ENCODE data around the gene CRIM1.
"Not testable (repeated sequence)": the region's sequence is repeated elsewhere in the genome, so short reads cannot be mapped to it uniquely, and the experiment has no call there.

Gene CRIM1

DNA sequence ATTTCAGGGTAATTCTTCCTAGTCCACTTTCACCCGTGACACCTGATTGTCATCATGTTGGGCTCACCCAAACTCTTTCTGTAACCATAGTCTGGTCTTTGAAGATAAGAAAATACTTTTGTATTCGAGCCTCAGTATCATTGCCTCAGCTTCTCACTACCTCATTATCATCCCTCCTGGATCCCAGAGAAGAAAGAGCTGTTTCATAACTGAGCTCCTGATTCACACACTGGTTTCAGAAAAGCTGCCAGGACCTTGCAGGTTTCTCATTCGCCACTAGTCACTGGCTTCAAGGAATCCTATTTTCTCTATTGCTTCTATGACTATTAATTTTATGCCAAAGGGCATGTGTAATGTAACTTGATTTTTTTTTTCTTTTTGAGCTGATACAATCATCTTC is 2.9 kb upstream of the CRIM1 start:
- peak; percentile 55 for DNase-seq (ENCODE audit: low spot score)

DNA sequence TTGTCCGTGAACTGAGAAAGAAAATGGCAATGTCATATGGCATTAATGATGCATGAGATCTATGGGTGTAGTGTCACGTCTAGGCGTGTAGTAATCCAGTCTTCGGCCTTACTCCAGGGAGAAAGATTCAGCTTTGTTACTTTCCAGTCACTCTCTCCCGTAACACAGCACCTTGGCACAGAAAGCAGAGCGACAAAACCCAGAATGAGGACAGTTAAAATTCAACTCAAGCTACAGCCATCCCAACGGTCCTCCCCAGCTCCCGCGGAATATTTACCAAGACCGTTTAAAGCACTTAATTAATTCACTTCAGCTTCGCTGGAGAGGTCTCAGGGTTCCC is 797 bp upstream of the CRIM1 start:
- peak; percentile 58 for DNase-seq (ENCODE audit: low spot score)

DNA sequence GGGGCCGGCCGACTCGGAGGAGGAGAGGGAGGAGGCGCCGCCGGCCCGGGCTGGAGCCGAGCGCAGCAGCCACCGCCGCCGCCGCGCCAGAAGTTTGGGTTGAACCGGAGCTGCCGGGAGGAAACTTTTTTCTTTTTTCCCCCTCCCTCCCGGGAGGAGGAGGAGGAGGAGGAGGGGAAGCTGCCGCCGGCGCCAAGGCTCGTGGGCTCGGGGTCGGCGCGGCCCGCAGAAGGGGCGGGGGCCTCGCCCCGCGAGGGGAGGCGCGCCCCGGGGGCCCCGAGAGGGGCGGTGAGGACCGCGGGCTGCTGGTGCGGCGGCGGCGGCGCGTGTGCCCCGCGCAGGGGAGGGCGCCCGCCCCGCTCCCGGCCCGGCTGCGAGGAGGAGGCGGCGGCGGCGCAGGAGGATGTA is 316 bp downstream of the CRIM1 start:
- no peak for DNase-seq (ENCODE audit: low spot score)

DNA sequence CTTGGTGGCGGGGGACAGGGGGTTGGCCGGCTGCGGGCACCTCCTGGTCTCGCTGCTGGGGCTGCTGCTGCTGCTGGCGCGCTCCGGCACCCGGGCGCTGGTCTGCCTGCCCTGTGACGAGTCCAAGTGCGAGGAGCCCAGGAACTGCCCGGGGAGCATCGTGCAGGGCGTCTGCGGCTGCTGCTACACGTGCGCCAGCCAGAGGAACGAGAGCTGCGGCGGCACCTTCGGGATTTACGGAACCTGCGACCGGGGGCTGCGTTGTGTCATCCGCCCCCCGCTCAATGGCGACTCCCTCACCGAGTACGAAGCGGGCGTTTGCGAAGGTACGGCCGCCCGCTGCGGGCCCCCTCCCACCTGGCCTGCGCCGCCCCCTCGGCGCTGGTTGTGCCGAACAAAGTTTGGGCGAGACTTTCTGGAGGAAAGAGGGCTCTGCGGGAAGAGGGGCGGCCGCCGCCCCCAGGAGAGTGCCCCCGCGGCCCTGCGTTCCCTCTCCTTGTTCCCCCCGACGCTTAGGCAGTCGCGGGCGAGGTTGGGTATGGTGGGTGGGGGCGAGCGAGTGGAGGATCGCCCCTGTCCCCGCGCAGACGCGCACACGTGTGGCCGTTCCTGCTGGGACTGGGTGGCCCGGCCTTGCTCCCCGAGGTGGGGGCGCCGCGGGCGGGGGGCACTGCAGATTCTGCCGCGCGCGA is 866 bp downstream of the CRIM1 start:
- DNase-seq (ENCODE audit: low spot score): no peak

DNA sequence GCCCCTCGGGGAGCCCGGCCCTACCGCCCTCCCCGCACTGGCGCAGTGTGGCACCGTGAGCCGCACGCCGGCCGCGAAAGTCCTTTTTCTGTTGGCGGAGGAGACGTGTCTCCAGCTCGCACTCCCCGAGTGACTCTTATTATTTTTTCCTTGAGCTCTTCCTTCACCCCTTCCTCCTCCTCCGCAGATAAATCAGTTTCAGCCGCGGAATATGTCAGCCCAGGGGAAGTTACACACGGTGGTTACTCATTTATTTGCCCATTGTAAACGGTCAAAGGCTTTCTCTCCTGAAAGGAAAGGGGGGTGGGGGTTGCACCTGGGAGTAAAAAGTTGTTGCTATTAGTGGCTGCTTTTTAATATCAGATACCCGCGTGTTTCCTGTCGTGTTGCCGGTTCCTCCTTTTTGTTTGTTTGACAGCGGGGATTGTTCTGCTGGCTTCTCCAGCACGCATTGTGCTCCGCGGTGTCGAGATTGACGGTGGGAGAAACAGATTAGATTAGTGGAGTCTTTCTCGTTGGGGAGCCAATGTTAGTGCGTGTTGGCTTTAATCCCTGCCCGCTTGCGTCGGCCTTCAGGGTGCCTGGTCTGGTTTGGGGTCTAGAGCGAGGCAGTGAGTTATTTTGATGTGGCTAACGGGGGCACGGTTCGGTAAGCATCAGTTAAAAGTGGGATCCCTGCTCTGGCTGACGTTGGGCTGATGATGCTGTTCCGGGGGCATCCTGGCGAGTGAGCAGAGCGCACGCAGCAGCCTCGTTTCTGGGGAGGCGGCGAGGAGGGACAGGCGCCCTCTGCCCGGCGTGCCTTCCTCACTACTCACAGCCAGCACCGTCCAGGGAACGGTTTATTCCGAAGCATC is 1.6 kb downstream of the CRIM1 start:
- peak; percentile 74 for DNase-seq (ENCODE audit: low spot score)

DNA sequence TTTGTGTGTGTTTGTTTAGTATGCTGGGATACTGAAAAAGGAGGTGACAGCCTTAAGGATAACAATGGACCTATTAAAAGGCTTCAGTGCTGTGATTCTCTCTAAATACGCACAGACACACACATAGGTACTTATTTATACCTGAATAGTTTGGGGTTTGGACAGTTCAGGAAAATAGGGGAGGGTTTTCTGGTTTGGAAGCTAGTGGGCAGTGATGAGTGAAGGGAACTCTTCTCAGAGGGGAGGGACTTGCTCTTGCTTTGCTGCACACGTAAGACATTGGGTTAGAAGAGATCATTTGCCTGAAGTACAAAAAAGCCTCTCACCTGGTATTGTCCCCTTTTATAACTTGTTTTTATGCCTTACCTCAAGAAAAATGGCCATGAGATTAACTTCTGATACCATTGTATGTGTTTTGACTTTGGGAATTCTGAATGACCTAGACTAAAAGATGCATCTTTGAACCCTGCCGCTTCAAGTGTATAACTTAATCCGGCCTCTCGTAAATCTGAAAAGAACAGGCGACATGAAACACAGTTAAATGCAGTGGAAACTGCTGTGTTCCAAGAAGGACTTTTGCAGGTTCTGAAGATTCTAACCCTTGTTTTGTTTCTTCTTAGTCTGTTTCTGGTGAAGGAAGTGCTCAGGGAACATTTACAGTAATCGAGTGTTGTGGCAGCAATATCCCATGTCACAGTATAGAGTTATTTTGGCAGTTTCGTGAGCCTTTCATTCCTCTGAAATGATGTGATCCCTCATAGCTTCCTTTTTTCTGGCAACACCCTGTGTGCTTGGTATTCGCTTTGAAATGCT is 2.5 kb downstream of the CRIM1 start:
- DNase-seq (ENCODE audit: low spot score): peak; percentile 85

DNA sequence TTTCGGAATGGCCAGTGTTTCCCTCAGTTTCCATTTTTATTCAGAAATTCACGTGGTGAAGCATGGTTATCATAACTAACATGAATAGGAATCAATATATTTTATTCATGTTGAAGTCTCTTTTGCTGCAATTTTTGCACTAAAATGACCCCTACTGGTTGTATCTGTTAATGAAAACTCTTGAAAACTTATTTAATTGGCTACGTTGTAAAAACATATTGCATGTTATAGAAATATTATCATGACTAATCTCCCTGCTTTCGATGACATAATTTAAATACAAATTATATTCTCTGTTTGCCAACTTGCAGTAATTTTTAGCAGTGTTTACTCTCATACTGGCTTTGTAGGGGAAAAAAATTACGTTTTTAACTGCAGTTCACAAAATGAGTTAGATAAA is 3.5 kb downstream of the CRIM1 start:
- DNase-seq (ENCODE audit: low spot score): no peak

DNA sequence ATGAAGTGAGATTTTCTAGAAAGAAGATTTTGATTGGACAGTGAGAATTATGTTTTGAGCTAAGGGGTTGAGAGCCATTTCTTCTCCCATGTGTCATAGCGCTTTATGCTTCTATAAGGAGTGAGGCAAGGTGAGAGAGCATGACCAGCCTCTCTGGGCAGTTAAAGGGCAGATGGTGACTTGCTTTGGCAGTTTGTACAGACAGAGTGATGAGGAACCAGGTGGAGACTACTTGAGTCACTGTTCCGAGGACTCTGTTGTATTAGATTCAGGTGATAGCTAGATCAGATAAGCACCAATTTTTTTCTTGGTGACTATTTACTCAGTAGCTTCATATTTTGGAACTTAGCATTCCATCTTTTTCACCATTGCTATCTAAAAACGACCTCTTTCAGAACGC is 4.5 kb downstream of the CRIM1 start:
- no peak for DNase-seq (ENCODE audit: low spot score)

DNA sequence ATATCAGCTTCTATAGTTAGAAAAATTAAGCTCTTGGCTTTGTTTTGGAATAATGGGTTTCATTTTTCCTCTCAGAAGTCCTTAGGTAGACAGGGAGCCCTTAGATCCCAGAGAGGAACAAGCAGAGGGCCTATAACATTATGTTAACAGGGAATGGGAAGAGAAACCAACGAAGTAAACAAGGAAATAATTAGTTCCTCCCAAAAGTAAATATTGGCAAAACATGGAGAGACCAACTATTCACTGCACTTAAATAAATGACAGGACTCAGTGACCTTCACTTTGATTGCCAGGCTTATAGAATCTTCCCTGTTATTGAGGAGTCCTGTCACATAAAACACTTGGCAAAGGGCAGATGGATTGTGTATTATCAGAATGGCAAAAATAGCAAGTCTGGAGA is 5.3 kb downstream of the CRIM1 start:
- no peak for DNase-seq (ENCODE audit: low spot score)

DNA sequence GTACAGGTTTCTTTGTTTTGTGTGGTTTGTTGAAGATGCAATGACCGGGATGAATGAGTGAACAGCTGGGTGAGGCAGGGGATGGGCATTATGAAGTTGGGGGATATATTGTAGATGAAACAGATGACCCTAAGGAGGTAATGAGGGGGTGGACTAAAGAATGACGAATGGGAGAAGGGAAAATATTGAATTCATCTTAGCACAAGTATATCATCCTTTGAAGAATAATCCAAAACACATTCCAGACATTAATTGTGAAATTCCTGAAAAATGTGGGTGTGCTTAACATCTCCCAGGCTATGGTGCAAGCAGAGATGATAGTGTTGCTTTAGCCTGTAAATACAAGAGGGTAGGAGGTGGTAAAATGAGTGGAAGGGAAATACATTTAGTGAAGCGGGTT is 5.8 kb downstream of the CRIM1 start:
- DNase-seq (ENCODE audit: low spot score): no peak

DNA sequence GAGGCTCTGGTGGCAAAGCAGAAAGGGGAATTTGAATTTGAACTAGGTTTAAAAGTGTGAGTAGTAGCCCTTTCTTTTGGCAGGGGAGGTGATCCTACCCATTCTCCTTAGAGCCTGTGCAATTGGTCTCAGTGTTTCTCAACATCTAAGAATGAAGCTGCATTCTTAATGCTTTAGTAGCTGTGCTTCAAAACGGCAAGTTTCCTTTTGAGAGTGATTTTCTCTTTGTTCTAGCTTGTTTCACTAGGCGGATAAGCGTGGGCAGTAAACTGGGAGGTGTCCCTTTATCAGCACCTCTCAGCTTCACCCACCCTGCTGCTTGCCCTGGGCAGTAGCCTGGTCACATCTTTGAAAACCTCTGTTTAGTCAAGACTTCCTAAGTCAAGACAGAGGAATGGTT is 6.7 kb downstream of the CRIM1 start:
- DNase-seq (ENCODE audit: low spot score): no peak

DNA sequence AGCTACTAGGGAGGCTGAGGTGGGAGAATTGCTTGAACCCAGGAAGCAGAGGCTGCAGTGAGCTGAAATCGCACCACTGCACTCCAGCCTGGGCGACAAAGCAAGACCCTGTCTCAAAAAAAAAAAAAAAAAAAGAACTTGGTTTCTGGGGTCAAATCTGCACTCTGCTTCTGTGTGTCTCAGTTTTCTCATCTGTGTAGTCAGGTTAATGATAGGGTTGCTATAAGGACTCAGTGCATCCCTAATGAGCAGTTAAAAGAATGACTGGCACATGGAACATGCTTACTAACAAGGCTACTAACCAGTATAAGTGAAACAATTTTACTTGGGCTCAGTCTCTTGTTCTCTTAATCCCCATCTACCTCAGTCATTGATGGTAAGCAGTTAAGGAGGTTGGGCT is 7.5 kb downstream of the CRIM1 start:
- not testable (repeated sequence) for DNase-seq (ENCODE audit: low spot score)

DNA sequence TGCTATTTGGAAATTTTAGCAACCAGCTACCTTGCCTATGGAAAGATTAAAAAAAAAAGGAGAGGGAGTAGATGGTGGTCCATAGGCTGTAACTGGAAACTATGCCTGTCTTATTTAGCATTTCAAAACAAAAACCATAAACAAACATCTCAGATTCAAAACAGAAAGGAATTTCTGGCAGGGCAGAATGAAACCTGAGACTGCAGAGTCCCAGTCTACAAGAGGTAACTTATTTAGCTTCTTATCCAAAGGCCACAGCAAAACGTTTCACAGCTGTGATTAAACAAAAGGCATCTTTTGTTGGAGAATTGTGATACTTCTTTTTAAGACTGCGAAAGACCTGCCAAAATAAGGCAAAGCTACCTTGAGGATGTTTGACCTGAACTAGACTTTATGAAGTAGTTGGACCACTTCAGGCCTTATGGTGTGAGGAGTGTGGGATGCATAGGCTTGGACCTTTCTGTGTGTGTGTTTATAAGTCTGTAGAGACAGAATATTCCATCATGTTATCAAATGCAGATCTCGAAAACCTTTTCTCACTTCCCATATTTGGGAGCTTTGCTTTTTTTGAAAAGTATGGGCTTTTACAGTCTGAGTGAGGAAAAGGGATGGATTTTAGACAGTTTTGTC is 11.0 kb downstream of the CRIM1 start:
- DNase-seq (ENCODE audit: low spot score): no peak

DNA sequence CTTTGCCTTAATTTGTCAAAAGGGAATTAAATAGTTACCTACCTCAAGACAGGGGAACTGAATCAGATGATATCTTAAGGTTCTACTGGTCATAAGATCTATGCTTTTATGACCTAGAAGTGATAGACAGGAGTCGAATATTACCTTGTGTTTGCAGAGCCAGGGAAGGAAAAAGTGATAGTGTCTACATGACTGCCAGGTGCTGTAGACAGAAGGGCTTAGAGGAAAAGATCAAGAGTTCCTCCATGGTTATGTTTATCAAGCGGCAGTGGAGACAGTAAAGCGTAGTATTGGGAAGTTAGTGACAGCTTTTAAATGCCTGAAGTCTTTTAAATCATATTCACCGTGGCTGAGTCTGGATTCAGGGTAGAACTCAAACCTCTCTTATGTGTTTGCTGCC is 11.9 kb downstream of the CRIM1 start:
- no peak for DNase-seq (ENCODE audit: low spot score)

DNA sequence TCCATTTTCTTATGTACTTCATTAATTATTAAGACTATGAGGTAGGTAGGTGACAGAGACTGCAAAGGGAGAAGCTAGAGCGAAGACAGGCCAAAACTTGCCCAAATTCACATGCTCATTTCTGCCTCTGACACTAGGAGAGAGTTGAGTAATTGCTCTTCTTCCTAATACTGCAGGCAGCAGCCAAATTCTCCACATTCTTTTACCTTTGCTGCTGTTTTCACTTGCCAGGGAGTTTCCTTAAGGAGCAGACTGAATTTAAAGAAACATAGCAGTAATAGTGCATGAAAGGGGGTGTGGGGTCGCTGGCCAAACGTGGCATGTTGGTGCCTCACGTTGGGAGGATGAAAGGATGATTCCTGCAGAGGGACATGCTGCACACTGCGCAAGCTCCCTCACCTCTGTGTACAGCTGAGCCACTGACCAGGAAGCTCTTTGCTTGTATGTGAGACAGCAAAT is 12.3 kb downstream of the CRIM1 start:
- DNase-seq (ENCODE audit: low spot score): no peak

DNA sequence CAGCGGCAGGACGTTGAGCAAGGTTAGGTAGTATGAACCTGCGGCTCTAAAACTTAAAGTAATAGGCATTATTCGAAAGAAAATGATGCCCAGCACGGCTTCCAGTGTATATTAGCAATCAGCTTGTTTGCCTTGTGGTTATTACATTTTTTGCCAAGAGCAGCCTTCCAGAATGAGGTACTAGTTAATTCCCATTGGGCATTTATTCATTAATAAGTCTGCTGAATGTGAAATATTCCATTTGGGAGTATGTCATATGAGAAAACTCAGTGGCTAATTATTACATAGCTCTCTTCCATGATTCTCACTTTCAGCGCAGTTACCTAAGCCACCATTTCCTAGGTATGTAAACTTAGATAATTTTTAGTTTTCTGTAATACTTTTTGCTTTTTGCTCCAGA is 12.9 kb downstream of the CRIM1 start:
- no peak for DNase-seq (ENCODE audit: low spot score)

DNA sequence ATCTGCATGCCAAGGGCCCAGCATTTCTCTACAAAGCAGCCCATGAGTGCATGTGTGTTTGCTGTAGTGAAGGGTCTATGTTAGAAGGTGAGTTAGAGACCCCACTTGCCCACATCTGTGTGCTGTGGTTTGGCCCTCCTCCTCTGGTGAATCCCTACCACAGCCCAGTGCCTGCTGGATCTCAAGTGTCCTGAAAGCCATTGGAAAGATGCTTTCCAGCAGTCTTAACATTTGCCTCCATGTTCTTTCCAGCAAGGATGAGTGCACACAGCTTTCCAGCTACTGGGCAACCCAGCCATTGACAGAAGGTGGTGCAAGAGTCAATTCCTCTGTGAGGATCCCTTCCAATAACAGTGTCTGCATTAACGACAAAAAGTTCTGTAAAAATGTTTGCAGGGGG is 13.6 kb downstream of the CRIM1 start:
- no peak for DNase-seq (ENCODE audit: low spot score)

DNA sequence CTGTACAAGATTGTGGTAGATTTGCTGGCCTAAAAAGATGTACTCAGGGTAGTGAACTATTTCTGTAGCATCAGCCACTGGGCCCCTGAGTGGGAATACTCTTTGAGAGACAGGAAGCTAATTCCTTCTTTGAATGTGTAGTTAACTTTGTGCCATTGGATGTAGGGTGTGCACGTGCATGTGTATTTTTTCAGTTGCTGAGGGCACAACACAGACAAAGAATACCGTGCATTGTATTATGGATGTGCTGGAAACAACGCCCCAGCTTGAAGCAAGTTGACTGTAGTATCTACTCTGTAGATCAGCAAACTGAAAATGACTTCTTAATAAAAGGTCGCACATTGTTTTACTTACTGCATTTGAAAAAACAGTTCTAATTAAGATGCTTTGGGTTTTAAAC is 14.1 kb downstream of the CRIM1 start:
- DNase-seq (ENCODE audit: low spot score): no peak

DNA sequence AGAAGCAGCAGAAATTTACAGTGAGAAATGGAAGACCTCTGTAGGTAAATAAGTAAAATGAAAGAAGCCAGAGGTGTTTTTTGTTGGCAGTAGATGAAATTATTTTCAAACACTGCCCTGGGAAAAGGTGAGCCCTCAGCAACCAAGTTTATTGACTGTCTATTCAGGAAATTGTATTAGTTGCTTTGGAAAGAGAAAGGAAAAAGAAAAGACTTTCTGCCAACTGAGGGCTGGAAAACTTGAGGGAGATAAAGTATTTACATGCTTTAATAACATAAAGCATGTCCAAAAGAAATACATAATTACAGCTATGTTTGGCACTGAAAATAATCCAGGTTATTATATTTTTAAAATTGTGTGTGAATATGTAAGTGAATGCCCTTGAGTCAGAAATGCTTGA is 14.7 kb downstream of the CRIM1 start:
- DNase-seq (ENCODE audit: low spot score): no peak

DNA sequence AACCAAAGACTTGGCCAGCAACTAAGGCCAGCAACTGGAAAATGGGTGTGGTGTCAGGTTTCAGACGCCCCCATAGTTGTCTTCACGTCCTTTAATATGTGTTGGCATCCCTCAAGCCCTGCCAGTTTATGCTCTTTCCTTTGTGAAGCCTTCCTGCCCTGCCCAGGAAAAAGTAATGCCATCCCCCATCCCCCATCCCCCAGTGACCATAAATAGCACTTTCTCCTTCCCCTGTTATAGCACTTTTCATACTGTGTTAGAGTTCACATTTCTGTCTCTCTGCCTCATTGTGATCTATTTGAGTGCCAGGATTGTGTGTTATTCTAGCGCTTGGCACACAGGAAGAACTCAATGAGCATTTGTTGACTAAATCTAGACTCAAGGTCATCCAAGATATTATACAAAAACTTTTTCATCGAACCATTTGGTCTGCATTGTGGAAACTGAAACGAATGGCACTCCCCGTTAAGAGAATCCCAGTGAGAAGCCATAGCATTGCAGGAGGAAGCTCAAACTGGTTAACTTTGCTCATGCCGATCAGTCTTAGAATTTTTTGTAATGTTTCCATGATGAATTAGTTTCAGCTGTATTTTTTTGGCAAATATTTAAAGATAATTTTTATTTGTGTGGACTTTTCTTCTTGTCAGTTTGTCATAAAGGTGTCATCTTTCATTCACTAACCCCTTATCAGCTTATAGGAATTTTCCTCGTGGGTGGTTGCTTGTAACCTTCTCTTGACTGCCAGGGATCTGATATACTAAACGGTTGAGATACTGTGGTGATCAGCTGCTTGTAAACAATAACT is 15.7 kb downstream of the CRIM1 start:
- DNase-seq (ENCODE audit: low spot score): no peak

DNA sequence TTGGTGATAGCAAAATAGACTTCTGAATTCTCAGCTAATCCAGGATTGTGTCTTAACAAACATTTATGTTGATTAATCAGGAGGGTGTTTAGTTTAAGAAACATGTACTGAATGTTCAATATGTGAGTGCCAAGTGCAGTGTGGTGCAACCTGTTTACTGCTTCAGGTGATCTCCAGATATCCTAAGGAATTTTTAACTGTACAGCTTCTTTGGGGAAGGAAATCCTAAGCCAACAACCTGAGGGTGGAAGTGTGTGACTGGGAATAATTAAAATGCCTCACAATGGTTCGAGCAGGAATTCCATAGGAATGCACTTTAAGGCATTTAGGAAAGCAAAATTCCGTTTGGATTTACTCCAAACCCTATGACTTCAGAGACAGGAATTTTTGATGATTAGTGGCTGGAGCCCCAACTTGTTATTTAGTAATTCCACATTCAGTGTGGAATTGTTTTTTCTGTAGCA is 16.4 kb downstream of the CRIM1 start:
- peak; percentile 61 for DNase-seq (ENCODE audit: low spot score)

All from cerebellar cortex (tissue), 1 donor.